SK-N-SH treated with all-trans-retinoic acid at 6 μM for 48 hours (cell line): Measurements from ENCODE around the gene NUPR2.
"Not testable (repeated sequence)": the region's sequence is repeated elsewhere in the genome, so short reads cannot be mapped to it uniquely, and the experiment has no call there.

Experiments
- ATAC-seq: fragments of 200-7000 bp; cut with Tn5 transposase; 3 replicates; pipeline ENCODE4 v1.9.1; 2020; ENCODE audit warnings: mild to moderate bottlenecking, moderate library complexity
- ARNTL ChIP-seq: fragments of 450-650 bp; formaldehyde crosslinking; IDR thresholded peaks from 2 replicates; pipeline ENCODE4 v1.5.0; 2020; ENCODE audit warnings: low read depth, mild to moderate bottlenecking, moderate library complexity, borderline replicate concordance
- CSDC2 ChIP-seq: fragments of 250-450 bp; sonication (Bioruptor Pico); IDR thresholded peaks from 2 replicates; pipeline ENCODE4 v1.5.0; 2020; ENCODE audit warnings: mild to moderate bottlenecking, moderate library complexity
- CSRNP3 ChIP-seq: fragments of 250-450 bp; sonication (Bioruptor Pico); IDR thresholded peaks from 2 replicates; pipeline ENCODE4 v1.5.1; 2021; ENCODE audit warnings: mild to moderate bottlenecking, moderate library complexity
- ESRRG ChIP-seq: fragments of 250-450 bp; sonication (Bioruptor Pico); IDR thresholded peaks from 2 replicates; pipeline ENCODE4 v1.6.1; 2021; ENCODE audit warnings: mild to moderate bottlenecking
- GLIS3 ChIP-seq: fragments of 250-450 bp; sonication (Bioruptor Pico); IDR thresholded peaks from 2 replicates; pipeline ENCODE4 v1.5.0; 2020; ENCODE audit warnings: mild to moderate bottlenecking, moderate library complexity
- ISL1 ChIP-seq: fragments of 250-450 bp; sonication (Bioruptor Pico); IDR thresholded peaks from 2 replicates; pipeline ENCODE4 v2.1.2; 2022; ENCODE audit warnings: mild to moderate bottlenecking, moderate library complexity
- OSR1 ChIP-seq: fragments of 250-450 bp; sonication (Bioruptor Pico); IDR thresholded peaks from 2 replicates; pipeline ENCODE4 v1.8.0; 2022; ENCODE audit warnings: moderate library complexity, mild to moderate bottlenecking, inconsistent platforms
- PATZ1 ChIP-seq: fragments of 250-450 bp; sonication (Bioruptor Pico); IDR thresholded peaks from 2 replicates; pipeline ENCODE4 v1.8.0; 2020; ENCODE audit warnings: mild to moderate bottlenecking, moderate library complexity, borderline replicate concordance
- POU6F1 ChIP-seq: fragments of 250-450 bp; sonication (Bioruptor Pico); IDR thresholded peaks from 2 replicates; pipeline ENCODE4 v1.8.0; 2021; ENCODE audit warnings: low read depth, mild to moderate bottlenecking, moderate library complexity, borderline replicate concordance
- PPARA ChIP-seq: fragments of 250-450 bp; sonication (Bioruptor Pico); IDR thresholded peaks from 2 replicates; pipeline ENCODE4 v1.5.0; 2020; ENCODE audit warnings: mild to moderate bottlenecking, borderline replicate concordance
- RARB ChIP-seq: fragments of 250-450 bp; sonication (Bioruptor Pico); IDR thresholded peaks from 2 replicates; pipeline ENCODE4 v1.8.0; 2021; ENCODE audit warnings: mild to moderate bottlenecking, moderate library complexity
- SNAI2 ChIP-seq: fragments of 250-450 bp; sonication (Bioruptor Pico); IDR thresholded peaks from 2 replicates; pipeline ENCODE4 v1.5.0; 2020; ENCODE audit warnings: mild to moderate bottlenecking, moderate library complexity
- TOX ChIP-seq: fragments of 250-450 bp; sonication (Bioruptor Pico); IDR thresholded peaks from 2 replicates; pipeline ENCODE4 v1.8.0; 2021; ENCODE audit warnings: mild to moderate bottlenecking, moderate library complexity, borderline replicate concordance
- TSHZ2 ChIP-seq: fragments of 250-450 bp; sonication (Bioruptor Pico); IDR thresholded peaks from 2 replicates; pipeline ENCODE4 v1.5.0; 2020; ENCODE audit warnings: mild to moderate bottlenecking, moderate library complexity
- ZC3H10 ChIP-seq: fragments of 250-450 bp; sonication (Bioruptor Pico); IDR thresholded peaks from 2 replicates; pipeline ENCODE4 v1.5.1; 2021; ENCODE audit warnings: mild to moderate bottlenecking, moderate library complexity
- ZFP3 ChIP-seq: fragments of 250-450 bp; sonication (Bioruptor Pico); IDR thresholded peaks from 2 replicates; pipeline ENCODE4 v1.5.0; 2020; ENCODE audit warnings: mild to moderate bottlenecking, moderate library complexity
- ZFP30 ChIP-seq: fragments of 450-650 bp; formaldehyde crosslinking; IDR thresholded peaks from 2 replicates; pipeline ENCODE4 v1.5.0; 2022; ENCODE audit warnings: mild to moderate bottlenecking, moderate library complexity
- ZNF565 ChIP-seq: fragments of 450-650 bp; formaldehyde crosslinking; conservative IDR thresholded peaks from 2 replicates; pipeline ENCODE4 v1.5.0; 2020; ENCODE audit warnings: low read depth, mild to moderate bottlenecking, moderate library complexity
- ZNF8 ChIP-seq: fragments of 450-650 bp; formaldehyde crosslinking; IDR thresholded peaks from 2 replicates; pipeline ENCODE4 v1.5.0; 2020; ENCODE audit warnings: mild to moderate bottlenecking, moderate library complexity

NUPR2 gene

GRCh38 chr7:56121440-56121839, 5.2 kb upstream of the NUPR2 start (continued):
- no peak for TF ChIP-seq PATZ1 (CRISPR knock-in tag)
- no peak for TF ChIP-seq TOX (CRISPR knock-in tag)
- TF ChIP-seq PPARA: no peak
- no peak for TF ChIP-seq ARNTL (CRISPR knock-in tag)
- no peak for TF ChIP-seq CSDC2 (CRISPR knock-in tag)
- no peak for TF ChIP-seq ZC3H10 (CRISPR knock-in tag)
- no peak for TF ChIP-seq ZNF565 (CRISPR knock-in tag)
- TF ChIP-seq, all 23 proteins: peak for 0

- ATAC-seq: not testable (repeated sequence)
Measured at GRCh38 chr7:56112244-56112643, 4.0 kb downstream of the NUPR2 start.

- ATAC-seq: no peak
- no peak for TF ChIP-seq ARNTL (CRISPR knock-in tag)
- no peak for TF ChIP-seq CSDC2 (CRISPR knock-in tag)
- no peak for TF ChIP-seq TOX (CRISPR knock-in tag)
- no peak for TF ChIP-seq CSRNP3
- TF ChIP-seq ISL1 (CRISPR knock-in tag): no peak
- TF ChIP-seq ZFP30 (CRISPR knock-in tag): no peak
- no peak for TF ChIP-seq ZC3H10 (CRISPR knock-in tag)
- TF ChIP-seq SNAI2: no peak
- TF ChIP-seq RARB (CRISPR knock-in tag): no peak
- no peak for TF ChIP-seq OSR1 (CRISPR knock-in tag)
- TF ChIP-seq, all 23 proteins: peak for 0
Measured at GRCh38 chr7:56110611-56111010, 5.6 kb downstream of the NUPR2 start.

- no peak for ATAC-seq
- TF ChIP-seq SNAI2 (no peak), TOX (CRISPR knock-in tag) (no peak), TSHZ2 (CRISPR knock-in tag) (no peak), ZC3H10 (CRISPR knock-in tag) (no peak), ZNF565 (CRISPR knock-in tag) (no peak), ZFP30 (CRISPR knock-in tag) (no peak), ZFP3 (CRISPR knock-in tag) (no peak), ARNTL (CRISPR knock-in tag) (no peak), CSDC2 (CRISPR knock-in tag) (no peak), POU6F1 (no peak), ZNF8 (CRISPR knock-in tag) (no peak), ISL1 (CRISPR knock-in tag) (no peak), GLIS3 (CRISPR knock-in tag) (no peak), PATZ1 (CRISPR knock-in tag) (no peak), OSR1 (CRISPR knock-in tag) (no peak), PPARA (no peak), ESRRG (no peak)
- TF ChIP-seq, all 23 proteins: peak for 0
Measured at GRCh38 chr7:56107954-56108258, 8.3 kb downstream of the NUPR2 start.
